ENCODE data around the gene PBX1.

GRCh38 chr1:164650531-164650930, 91.5 kb downstream of the PBX1 start:
- TF ChIP-seq, protein P1, sequence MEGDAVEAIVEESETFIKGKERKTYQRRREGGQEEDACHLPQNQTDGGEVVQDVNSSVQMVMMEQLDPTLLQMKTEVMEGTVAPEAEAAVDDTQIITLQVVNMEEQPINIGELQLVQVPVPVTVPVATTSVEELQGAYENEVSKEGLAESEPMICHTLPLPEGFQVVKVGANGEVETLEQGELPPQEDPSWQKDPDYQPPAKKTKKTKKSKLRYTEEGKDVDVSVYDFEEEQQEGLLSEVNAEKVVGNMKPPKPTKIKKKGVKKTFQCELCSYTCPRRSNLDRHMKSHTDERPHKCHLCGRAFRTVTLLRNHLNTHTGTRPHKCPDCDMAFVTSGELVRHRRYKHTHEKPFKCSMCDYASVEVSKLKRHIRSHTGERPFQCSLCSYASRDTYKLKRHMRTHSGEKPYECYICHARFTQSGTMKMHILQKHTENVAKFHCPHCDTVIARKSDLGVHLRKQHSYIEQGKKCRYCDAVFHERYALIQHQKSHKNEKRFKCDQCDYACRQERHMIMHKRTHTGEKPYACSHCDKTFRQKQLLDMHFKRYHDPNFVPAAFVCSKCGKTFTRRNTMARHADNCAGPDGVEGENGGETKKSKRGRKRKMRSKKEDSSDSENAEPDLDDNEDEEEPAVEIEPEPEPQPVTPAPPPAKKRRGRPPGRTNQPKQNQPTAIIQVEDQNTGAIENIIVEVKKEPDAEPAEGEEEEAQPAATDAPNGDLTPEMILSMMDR (IDR thresholded peaks at IDR 0.05; ENCODE audit: low read length) = no peak
- no peak for TF ChIP-seq EZH2 (optimal IDR thresholded peaks at IDR 0.05; ENCODE audit: low read depth, low read length)
